ENCODE data around the gene STK25.

STK25 gene

DNA sequence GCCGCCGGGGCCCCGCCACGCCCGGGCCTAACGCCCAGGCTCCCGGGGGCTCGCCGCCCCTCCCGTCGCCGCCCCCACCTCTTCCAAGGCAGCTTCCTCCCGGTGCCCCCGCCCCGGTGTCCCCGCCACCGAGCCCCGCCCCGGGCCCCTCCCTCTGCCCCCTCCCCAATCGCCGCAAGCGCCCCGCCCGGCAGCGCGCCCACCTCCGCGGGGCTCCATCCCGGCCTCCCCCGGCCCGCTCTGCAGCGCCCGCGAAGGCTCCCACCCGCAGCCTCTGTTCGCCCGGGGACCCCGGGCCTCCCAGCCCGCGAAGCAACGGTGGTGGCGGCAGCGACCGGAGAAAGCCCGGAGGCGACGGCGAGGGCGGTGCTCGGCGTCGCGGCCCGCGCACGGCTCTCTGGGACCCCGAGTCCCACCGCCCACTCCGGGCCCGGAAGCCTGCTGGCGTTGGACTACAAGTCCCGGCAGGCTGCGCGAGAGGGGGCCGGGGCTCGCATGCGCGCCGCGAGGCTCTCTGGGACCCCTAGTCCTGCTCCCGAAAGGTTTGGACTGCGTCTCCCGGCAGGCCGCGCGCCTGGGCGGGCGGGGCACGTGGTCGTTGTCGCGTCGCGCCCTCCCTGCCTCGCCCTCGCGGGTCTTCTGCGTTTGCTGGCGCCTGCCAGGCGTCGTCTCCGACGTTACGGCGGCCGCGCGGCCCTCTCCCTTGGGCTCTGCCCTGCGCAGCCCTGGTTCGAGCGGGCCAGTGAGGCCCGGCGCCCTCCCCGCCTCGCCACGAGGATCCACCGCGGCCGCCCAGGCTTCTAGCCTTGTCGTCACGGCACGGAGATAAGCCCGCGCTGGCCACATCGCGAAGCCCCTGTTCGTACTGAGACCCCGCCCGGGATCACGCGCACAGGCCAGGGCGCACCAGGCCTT is at the start of gene STK25:
Gene STK25 (minus strand): TSS at position 345 of the 915 bp plus-strand sequence. CDS start 549 bp downstream, outside the sequence.
- DNase-seq (ENCODE audit: low read depth in 2 of 2) = peak; percentile 96 to 98

- no peak for DNase-seq (ENCODE audit: low read depth in 2 of 2)
Observed at GRCh38 chr2:241556746-241557145, 48.4 kb upstream of the STK25 start.

DNA sequence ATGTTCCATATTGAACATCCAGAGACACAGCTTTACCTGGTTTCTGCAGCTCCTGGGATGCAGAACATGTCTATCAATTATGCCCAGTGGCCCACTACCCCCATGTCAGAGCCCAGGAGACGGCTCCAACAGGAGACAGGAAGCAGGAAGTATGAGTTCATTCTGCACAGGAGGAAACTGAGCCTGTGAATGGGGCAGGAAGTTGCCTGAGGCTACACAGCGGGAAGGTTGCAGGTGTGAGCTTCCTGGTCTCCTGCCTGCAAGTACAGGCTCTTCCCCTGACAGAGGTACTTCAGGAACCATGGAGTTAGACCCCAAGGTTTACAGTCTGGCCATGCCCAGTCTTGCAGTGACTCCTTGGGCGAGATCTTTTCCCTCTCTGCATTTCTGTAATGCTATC is 47.3 kb upstream of the STK25 start:
- no peak for DNase-seq (ENCODE audit: low read depth in 2 of 2)

GRCh38 chr2:241554610-241555322 is 46.4 kb upstream of the STK25 start:
- DNase-seq (ENCODE audit: low read depth in 2 of 2) = no peak

DNA sequence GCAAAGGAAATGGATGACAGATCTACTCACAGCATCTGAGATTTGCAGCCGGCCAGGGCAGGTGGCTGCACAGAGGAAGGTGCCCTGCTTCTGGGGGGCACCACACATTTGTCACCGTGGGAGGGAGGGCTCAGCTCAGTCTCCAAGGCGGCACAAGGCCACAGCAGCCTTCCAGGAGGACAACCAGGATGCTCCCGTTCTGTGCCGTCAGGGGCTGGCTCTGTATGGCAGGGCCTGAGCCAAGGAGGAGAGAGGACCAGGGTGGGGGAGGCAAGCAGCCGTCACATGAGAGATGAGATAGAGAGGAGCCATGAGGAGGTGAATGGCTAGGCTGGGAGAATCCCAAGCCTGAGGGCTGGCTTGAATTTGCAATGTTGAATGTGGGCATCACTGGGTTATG is 45.6 kb upstream of the STK25 start:
- no peak for DNase-seq (ENCODE audit: low read depth in 2 of 2)

GRCh38 chr2:241553512-241553830 is 45.1 kb upstream of the STK25 start:
- DNase-seq (ENCODE audit: low read depth in 2 of 2) = no peak

DNA sequence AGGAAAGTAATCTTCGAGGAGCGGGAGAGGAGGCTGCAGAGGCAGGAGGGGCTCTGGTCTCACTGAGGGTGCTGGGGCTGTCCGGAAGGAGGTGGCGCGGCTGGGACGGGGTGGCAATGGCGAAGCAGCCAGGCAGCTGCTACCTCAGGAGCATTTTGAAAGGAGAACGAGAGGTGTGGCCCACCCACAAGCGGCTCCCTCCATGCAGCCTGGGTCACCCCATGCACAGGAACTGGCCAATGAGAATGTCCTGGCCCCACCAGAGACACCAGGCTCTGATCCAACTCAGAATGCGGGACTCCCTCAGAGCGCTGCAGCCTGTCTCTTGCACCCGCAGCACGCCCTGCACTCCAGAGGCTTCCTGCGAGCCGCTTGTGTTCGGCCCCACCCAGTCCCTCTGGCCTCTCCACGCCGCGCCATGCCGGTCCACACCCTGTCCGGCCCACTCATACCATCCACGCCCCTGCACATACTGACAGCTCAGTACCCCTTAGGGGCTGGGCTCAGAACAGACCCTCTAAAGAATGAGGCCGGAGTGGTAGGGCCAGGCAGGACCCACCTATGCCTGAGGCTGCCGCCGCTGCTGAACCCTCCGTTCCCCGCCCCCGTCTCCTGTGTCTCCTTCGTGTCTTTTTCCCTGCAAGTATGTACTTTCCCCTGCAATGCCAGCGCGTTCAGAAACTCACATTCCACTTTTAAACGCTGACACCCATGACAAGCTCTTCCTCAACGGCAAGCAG is 43.8 kb upstream of the STK25 start:
- no peak for DNase-seq (ENCODE audit: low read depth in 2 of 2)

GRCh38 chr2:241551599-241551997 is 43.2 kb upstream of the STK25 start:
- no peak for DNase-seq (ENCODE audit: low read depth in 2 of 2)

GRCh38 chr2:241550616-241551580 is 42.5 kb upstream of the STK25 start:
- DNase-seq (ENCODE audit: low read depth in 2 of 2) = no peak

GRCh38 chr2:241548451-241548835 is 40.1 kb upstream of the STK25 start:
- DNase-seq (ENCODE audit: low read depth in 2 of 2) = no peak

DNA sequence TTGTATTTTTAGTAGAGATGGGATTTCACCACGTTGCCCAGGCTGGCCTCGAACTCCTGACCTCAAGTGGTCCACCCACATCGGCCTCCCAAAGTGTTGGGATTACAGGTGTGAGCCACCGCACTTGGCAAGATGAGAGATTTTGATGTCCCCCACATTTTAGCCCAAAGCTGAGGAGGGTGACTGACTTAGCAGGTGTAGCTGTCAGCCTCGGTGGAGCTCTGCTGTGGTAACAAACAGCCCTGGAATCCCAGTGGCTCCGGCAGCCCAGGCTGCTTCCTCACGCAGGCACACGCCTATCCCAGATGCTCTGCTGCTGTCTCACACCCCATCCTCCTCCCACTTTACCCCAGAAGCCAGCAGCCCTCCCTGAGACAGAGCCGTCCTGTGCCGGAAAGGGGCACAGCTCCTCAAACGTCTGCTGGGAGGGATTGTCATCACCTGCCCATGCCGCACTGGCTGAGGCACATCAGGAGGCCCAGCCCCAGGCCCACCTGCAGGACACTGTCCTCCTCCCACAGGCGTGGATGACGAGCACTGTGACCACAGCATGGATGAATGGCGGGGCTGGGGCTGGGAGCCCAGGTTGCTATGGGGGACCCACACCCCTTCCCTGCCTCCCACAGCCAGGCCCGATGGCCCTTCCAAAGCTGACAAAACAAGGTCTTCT is 39.5 kb upstream of the STK25 start:
- no peak for DNase-seq (ENCODE audit: low read depth in 2 of 2)

DNA sequence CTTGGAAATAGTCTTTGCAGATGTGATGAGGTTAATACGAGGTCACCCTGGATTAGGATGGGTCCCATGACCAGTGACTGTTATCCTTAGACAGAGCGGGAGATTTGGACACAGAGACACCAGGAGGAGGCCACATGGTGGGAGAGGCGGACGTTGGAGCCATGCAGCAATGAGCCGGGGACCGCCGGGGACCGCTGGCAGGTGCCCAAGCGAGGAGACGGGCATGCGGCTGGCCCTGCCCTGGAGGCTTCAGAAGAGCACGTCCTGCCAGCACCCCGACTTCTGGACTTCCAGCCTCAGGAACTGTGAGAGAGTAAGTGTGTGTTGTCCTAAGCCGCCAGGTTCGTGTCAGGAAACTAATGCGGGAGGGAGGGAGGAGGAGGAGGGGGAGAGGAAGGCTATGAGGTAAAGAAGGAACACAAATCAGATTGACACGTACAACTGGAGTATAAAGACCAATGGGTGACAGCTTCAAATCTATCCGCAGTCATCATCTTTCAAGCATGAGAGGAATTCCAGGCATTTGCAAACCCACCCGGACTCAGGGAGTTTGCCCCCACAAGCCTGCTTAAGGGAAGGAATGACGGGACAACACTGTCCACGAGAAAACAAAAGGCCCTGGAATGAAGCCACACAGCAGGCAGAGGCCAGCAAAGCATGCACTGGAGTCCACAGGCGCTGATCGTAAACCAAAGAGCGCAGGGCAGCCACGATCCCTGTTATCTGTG is 38.6 kb upstream of the STK25 start:
- no peak for DNase-seq (ENCODE audit: low read depth in 2 of 2)

GRCh38 chr2:241545523-241546473 is 37.4 kb upstream of the STK25 start:
- DNase-seq (ENCODE audit: low read depth in 2 of 2) = no peak

GRCh38 chr2:241545106-241545505 is 36.7 kb upstream of the STK25 start:
- no peak for DNase-seq (ENCODE audit: low read depth in 2 of 2)

DNA sequence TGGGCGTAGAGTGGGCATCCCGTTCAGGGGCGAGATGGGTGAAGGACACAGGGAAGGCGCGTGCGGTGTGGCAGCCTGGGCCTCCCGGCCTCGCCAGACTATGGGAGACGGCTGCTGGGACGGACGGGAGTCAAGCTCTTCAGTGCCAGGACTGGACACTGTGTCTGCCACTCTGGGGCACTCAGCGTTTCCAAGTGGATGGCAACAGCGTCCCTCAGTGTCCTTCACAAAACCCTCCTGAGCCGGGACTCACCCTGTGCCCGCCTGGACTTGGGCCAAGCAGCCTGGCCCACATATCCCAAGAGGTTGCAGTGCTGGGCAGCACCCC is 33.9 kb upstream of the STK25 start:
- no peak for DNase-seq (ENCODE audit: low read depth in 2 of 2)

DNA sequence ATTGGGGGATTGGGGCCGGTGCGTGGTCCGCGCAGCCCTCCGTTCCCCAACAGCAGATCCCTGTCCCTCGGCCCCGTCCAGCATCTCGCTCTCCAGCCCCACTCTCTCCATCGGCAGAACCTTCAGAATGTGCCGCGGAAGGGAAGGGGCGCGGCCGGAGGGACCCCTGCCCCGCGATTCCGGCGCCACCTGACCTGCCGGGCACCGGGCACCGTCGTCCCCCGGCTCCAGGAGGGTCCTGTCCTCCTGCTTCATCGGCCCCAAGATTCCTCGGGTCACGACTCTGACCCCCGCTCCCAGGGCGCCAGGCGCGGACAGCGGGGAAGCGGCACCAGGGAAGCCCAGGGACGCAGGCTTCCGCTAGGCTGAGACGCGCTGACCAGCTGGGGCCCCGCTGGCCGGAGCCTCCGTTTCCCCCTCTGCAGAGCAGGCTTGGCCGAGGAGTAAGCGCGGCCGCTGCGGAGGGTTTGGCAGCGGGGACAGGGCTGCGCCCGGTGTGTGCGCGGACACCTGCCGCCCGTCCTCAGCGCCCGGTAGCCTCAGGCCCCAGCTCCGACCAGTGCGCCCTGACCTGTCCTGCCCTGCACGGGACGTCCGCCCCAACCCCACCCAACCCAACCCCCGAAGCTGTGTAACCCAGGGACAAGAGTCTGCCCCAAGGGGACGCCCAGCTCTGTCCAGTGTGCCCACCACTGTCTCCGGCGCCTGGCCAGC is 33.3 kb upstream of the STK25 start:
- no peak for DNase-seq (ENCODE audit: low read depth in 2 of 2)

DNA sequence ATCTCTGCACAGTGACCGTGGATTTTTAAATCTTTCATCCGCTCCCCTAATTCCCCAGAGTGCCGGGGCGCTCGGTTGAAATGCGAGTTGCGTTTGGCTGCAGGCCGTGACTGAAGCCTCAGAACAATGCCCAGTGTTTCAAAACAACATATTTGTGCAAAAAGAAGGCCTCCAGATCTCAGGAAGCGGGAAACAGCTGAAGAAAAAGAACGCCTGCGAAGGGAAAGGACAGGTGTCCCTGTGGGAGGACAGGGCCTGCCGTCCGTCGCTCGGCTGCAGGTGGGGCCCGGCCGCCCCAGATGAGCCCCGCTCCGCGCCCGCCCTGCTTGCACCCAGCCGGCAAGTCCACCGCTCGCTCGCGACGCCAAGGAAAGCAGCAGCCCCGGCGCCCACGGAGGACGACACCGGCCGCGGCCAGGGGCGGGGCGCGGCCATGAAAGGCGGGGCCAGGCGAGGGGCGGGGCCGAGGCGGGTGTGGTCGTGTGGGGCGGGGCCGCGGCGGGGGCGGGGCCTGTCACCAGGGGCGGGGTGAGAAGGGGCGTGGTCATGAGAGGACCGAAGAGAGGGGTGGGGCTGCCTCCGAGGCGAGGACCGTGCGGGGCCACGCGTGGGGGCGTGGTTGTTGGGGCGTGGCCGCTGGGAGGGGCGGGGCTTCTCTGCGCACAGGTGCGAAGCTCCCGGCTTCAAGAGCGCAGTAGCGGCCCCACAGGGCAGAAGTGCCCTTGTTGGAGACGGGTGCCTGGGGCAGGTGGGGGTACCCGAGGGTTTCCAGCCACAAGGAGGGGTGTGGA is 32.6 kb upstream of the STK25 start:
- peak; percentile 19 to 32 for DNase-seq (ENCODE audit: low read depth in 2 of 2)

DNA sequence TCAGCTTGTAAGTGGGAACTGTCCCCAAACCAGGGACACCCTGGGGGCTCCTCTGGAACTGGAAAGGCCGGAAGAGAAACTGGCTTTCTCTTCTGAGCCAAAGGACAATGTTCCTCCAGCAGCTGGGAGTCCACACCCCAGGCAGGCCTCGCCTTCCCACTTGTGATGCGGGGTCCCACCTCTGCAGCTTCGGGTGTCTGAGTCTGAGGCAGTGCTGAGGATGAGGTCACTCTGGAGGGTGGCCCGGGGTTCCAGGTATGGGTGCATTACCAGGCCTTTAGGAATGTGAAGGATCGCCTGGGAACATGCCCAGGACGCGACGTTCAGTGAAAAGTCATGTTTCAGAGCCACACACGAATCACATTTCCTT is 32.0 kb upstream of the STK25 start:
- no peak for DNase-seq (ENCODE audit: low read depth in 2 of 2)
